Neural progenitor cell (in vitro differentiated cells): ENCODE data around the gene VAV3.

ENCODE experiments used
- EZH2 ChIP-seq: fragments of 200-600 bp; sonication (generic); IDR thresholded peaks from 2 replicates; pipeline ENCODE4 v1.6.1; 2017; ENCODE audit warnings: antibody characterized with exemption, mild to moderate bottlenecking, moderate library complexity
- EZH2phosphoT487 ChIP-seq: fragments of 200-600 bp; sonication (generic); IDR thresholded peaks from 2 replicates; pipeline ENCODE4 v1.6.1; 2017; ENCODE audit warnings: antibody characterized with exemption
- TF ChIP-seq, protein P1 (sequence below): fragments of 200-600 bp; sonication (generic); IDR thresholded peaks from 2 replicates; pipeline ENCODE4 v1.5.1; 2017; ENCODE audit warnings: antibody characterized with exemption, mild to moderate bottlenecking

DNA sequence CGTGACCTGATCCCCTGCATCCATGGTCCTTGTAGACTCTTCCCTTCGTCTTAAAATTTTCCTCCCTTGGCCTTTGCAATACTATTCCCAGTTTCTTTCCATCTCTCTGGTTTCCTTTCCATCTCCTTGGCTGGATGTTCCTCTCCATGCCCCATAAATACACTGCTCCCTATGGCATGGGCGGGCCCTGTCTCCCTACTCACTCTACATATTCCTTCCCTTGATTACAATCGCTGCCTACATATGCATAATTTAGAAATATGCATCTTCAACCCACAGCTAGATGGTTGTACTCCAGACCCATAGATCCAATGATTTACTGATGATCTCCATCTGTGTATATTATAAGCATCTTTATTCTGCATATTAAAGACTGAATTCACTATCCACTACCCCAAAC, 419.1 kb downstream of the VAV3 start:
- TF ChIP-seq, protein P1, sequence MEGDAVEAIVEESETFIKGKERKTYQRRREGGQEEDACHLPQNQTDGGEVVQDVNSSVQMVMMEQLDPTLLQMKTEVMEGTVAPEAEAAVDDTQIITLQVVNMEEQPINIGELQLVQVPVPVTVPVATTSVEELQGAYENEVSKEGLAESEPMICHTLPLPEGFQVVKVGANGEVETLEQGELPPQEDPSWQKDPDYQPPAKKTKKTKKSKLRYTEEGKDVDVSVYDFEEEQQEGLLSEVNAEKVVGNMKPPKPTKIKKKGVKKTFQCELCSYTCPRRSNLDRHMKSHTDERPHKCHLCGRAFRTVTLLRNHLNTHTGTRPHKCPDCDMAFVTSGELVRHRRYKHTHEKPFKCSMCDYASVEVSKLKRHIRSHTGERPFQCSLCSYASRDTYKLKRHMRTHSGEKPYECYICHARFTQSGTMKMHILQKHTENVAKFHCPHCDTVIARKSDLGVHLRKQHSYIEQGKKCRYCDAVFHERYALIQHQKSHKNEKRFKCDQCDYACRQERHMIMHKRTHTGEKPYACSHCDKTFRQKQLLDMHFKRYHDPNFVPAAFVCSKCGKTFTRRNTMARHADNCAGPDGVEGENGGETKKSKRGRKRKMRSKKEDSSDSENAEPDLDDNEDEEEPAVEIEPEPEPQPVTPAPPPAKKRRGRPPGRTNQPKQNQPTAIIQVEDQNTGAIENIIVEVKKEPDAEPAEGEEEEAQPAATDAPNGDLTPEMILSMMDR = no peak
- TF ChIP-seq EZH2 = no peak
- no peak for TF ChIP-seq EZH2phosphoT487
